IMR-90 (cell line): ENCODE measurements around the gene APOB. TPM values are rescaled to one million over a fixed set of nuclear protein-coding genes. Genes with fewer than 3 reads are reported as not detected.

ENCODE experiments used
- ATAC-seq: fragments of 200-7000 bp; cut with Tn5 transposase; 2 replicates; pipeline ENCODE4 v1.9.1; 2020; ENCODE audit warnings: low read depth, mild to moderate bottlenecking, moderate library complexity
- BruUV-seq: library from RNA; stranded (reverse); fragments of 400-500 nt; replicated peaks from 2 replicates; lab custom pipeline; 2021; lab: Mats Ljungman, UMichigan
- CTCF ChIA-PET: fragments of 300-600 bp; formaldehyde crosslinking; extraction: SDS; loops from one replicate; lab custom pipeline; 2021; ENCODE audit warnings: antibody characterized with exemption; lab: Yijun Ruan, JAX
- POLR2A ChIA-PET: fragments of 300-600 bp; sonication (Branson Sonifier 250); formaldehyde crosslinking; loops from one replicate; lab custom pipeline; 2022; ENCODE audit warnings: antibody characterized with exemption; ENCODE audit not compliant: unreplicated experiment; lab: Charles Lee
- DNase-seq: peaks from one replicate; pipeline ENCODE4 v3.0.0; 2013
- H2AFZ ChIP-seq: replicated peaks from 2 replicates; pipeline ENCODE3; 2013; ENCODE audit warnings: low read length, mild to moderate bottlenecking; ENCODE audit not compliant: poor library complexity
- H2AK5ac ChIP-seq: 2 replicates; pipeline ENCODE4 v1.6.1; 2013; ENCODE audit warnings: low read depth, low read length, inconsistent platforms
- H2AK9ac ChIP-seq: replicated peaks from 2 replicates; pipeline ENCODE3; 2013; ENCODE audit warnings: mild to moderate bottlenecking, low read depth, low read length, moderate library complexity; ENCODE audit not compliant: poor library complexity
- H2BK120ac ChIP-seq: 2 replicates; pipeline ENCODE4 v1.6.1; 2013; ENCODE audit warnings: low read depth, low read length, inconsistent platforms
- H2BK15ac ChIP-seq: 3 replicates; pipeline ENCODE4 v1.6.1; 2013; ENCODE audit warnings: low read depth, low read length, inconsistent platforms
- H2BK20ac ChIP-seq: 2 replicates; pipeline ENCODE4 v1.6.1; 2013; ENCODE audit warnings: low read depth, mild to moderate bottlenecking, inconsistent platforms, low read length, moderate library complexity
- H2BK5ac ChIP-seq: 2 replicates; pipeline ENCODE4 v1.6.1; 2013; ENCODE audit warnings: mild to moderate bottlenecking, low read depth, low read length, inconsistent platforms; ENCODE audit not compliant: poor library complexity, severe bottlenecking
- H3K14ac ChIP-seq: replicated peaks from 2 replicates; pipeline ENCODE4 v1.6.1; 2013; ENCODE audit warnings: low read depth, low read length, inconsistent platforms
- H3K18ac ChIP-seq: 2 replicates; pipeline ENCODE4 v1.6.1; 2013; ENCODE audit warnings: low read depth, low read length, control low read depth
- H3K23ac ChIP-seq: 2 replicates; pipeline ENCODE4 v1.6.1; 2013; ENCODE audit warnings: low read depth, low read length, inconsistent platforms
- H3K27ac ChIP-seq: 2 replicates; pipeline ENCODE4 v1.5.1; 2013; ENCODE audit warnings: mild to moderate bottlenecking, control low read depth, low read length; ENCODE audit not compliant: insufficient read depth
- H3K27me3 ChIP-seq: 2 replicates; pipeline ENCODE4 v1.6.1; 2013; ENCODE audit warnings: low read length; ENCODE audit not compliant: control insufficient read depth, insufficient read depth
- H3K36me3 ChIP-seq: 2 replicates; pipeline ENCODE4 v1.6.1; 2013; ENCODE audit warnings: low read length, mixed read lengths; ENCODE audit not compliant: control insufficient read depth, insufficient read depth
- H3K4ac ChIP-seq: 2 replicates; pipeline ENCODE4 v1.6.1; 2013; ENCODE audit warnings: low read depth, low read length, inconsistent platforms
- H3K4me1 ChIP-seq: 2 replicates; pipeline ENCODE4 v1.6.1; 2013; ENCODE audit warnings: low read length, mixed read lengths; ENCODE audit not compliant: control insufficient read depth, insufficient read depth
- H3K4me2 ChIP-seq: 2 replicates; pipeline ENCODE4 v1.6.1; 2013; ENCODE audit warnings: low read depth, mild to moderate bottlenecking, control low read depth, low read length, moderate library complexity
- H3K4me3 ChIP-seq: 2 replicates; pipeline ENCODE4 v1.5.1; 2013; ENCODE audit warnings: low read depth, mild to moderate bottlenecking, control low read depth, low read length, moderate library complexity; ENCODE audit not compliant: insufficient read depth
- H3K56ac ChIP-seq: 2 replicates; pipeline ENCODE4 v1.6.1; 2013; ENCODE audit warnings: low read length, inconsistent platforms; ENCODE audit not compliant: insufficient read depth; ENCODE audit errors: extremely low read depth
- H3K79me1 ChIP-seq, 2 experiments: 2 replicates each; pipeline ENCODE4 v1.6.1; 2013; ENCODE audit warnings: low read length in 2 of 2, inconsistent platforms in 1 of 2, low read depth in 1 of 2
- H3K9ac ChIP-seq: 2 replicates; pipeline ENCODE4 v1.6.1; 2013; ENCODE audit warnings: low read depth, low read length, control low read depth
- H3K9me1 ChIP-seq: 2 replicates; pipeline ENCODE4 v1.6.1; 2013; ENCODE audit warnings: low read length, inconsistent platforms; ENCODE audit not compliant: insufficient read depth
- H3K9me3 ChIP-seq: 2 replicates; pipeline ENCODE4 v1.6.1; 2013; ENCODE audit warnings: low read length; ENCODE audit not compliant: control insufficient read depth, insufficient read depth
- H4K20me1 ChIP-seq: 2 replicates; pipeline ENCODE4 v1.6.1; 2013; ENCODE audit warnings: low read length, inconsistent platforms; ENCODE audit not compliant: insufficient read depth
- H4K5ac ChIP-seq: 2 replicates; pipeline ENCODE4 v1.6.1; 2013; ENCODE audit warnings: mild to moderate bottlenecking, low read depth, low read length, control low read depth
- H4K8ac ChIP-seq, 2 experiments: 2 replicates each; pipeline ENCODE4 v1.6.1; 2013; ENCODE audit warnings: low read depth in 2 of 2, low read length in 2 of 2, control low read depth in 1 of 2, inconsistent platforms in 1 of 2
- H4K91ac ChIP-seq: 2 replicates; pipeline ENCODE4 v1.6.1; 2013; ENCODE audit warnings: low read depth, low read length, inconsistent platforms; ENCODE audit not compliant: insufficient read depth
- BHLHE40 ChIP-seq: fragments of 150-350 bp; IDR thresholded peaks from 2 replicates; pipeline ENCODE4 v1.6.1; 2016; ENCODE audit warnings: mild to moderate bottlenecking, low read depth, low read length
- ELK1 ChIP-seq: fragments of 150-350 bp; IDR thresholded peaks from 2 replicates; pipeline ENCODE4 v1.6.1; 2016; ENCODE audit warnings: low read depth, mild to moderate bottlenecking, low read length, moderate library complexity, borderline replicate concordance
- MAFK ChIP-seq: IDR thresholded peaks from 2 replicates; pipeline ENCODE4 v1.6.1; 2012; ENCODE audit warnings: low read depth, low read length, improper control_type of control experiment
- RAD21 ChIP-seq: IDR thresholded peaks from 2 replicates; pipeline ENCODE4 v1.6.1; 2012; ENCODE audit warnings: low read length, improper control_type of control experiment
- WGBS, 2 experiments: methylation state at CpG; one replicate each; pipeline versions ENCODE4 v1.1.5 to v1.1.7; 2013; ENCODE audit warnings: missing lambda C conversion rate in 2 of 2; ENCODE audit not compliant: insufficient read length in 1 of 2; ENCODE audit errors: extremely low coverage in 2 of 2; 5-methylcytosine and 5-hydroxymethylcytosine counted together
- dilution Hi-C: fragments of 300-500 bp; cut with HindIII; formaldehyde crosslinking; loops from one replicate; pipeline ENCODE4 v1.14.3; 2018; ENCODE audit warnings: low sequenced_read_pairs; ENCODE audit not compliant: unreplicated experiment
- in situ Hi-C: fragments of 300-500 bp; cut with MboI; formaldehyde crosslinking; loops from 3 replicates; pipeline ENCODE4 v1.14.3; 2019; ENCODE audit warnings: low sequenced_read_pairs, inconsistent platforms, mixed read lengths
- intact Hi-C: fragments of 100-400 bp; cut with micrococcal nuclease; formaldehyde crosslinking; loops from 2 replicates; pipeline ENCODE4 v1.10.0; 2022
- polyA plus RNA-seq, 3 experiments: library from polyadenylated mRNA; depleted of rRNA; stranded (reverse); fragments of >200 nt; gene quantifications; 2 replicates each; pipeline ENCODE4 v1.2.3, GENCODE V29; 2012; ENCODE audit warnings: low replicate concordance in 1 of 3
- total RNA-seq: library from RNA; depleted of rRNA; stranded (reverse); fragments of >200 nt; gene quantifications from 2 replicates; pipeline ENCODE4 v1.2.3, GENCODE V29; 2012

Gene APOB
- total and polyA plus RNA-seq, 2 of the 4 experiments (the other 2 are of a cell fraction), result under 0.01 TPM; not detected in 1

GRCh38 chr2:21023419-21024181 is 20.3 kb downstream of the APOB start:
- H3K18ac ChIP-seq, result no peak overlapping the region
- H3K9ac ChIP-seq, result no peak overlapping the region
- H3K9me1 ChIP-seq, result no peaks in the 10 kb centered on the region
- H2BK120ac ChIP-seq, result no peak overlapping the region
- H3K4ac ChIP-seq, result no peak overlapping the region
- CTCF ChIA-PET, result no interaction called here
- H3K4me3 ChIP-seq, result no peak overlapping the region
- H2AFZ ChIP-seq, result no peak overlapping the region
- intact Hi-C loops (no loop called here), in situ Hi-C loops (no loop called here), dilution Hi-C loops (no loop called here)
- H3K4me2 ChIP-seq, result no peak overlapping the region
- H3K27ac ChIP-seq, result no peak overlapping the region
- POLR2A ChIA-PET, result no interaction called here
- H4K20me1 ChIP-seq, result no peaks in the 10 kb centered on the region
- no peak overlapping the region for H2BK15ac ChIP-seq
- no peaks in the 10 kb centered on the region for H3K9me3 ChIP-seq
- H4K91ac ChIP-seq, result no peak overlapping the region
- ATAC-seq, result no peak
- no peak for TF ChIP-seq ELK1
- TF ChIP-seq BHLHE40, result no peak
- TF ChIP-seq MAFK, result no peak
- no peak for TF ChIP-seq RAD21
- no peak overlapping the region for H2BK20ac ChIP-seq
- 20% methylated on average over 1 of the region's 4 CpGs; no CpG with 5 or more reads in 1 of the 2 experiments for WGBS, 2 experiments
- DNase-seq, result no peak
- H3K56ac ChIP-seq, result no peak overlapping the region
- no peaks in the 10 kb centered on the region for H3K79me1 ChIP-seq
- no peak overlapping the region for H2AK5ac ChIP-seq
- H3K36me3 ChIP-seq, result no peaks in the 10 kb centered on the region
- no TSS peak for BruUV-seq
- H2BK5ac ChIP-seq, result no peak overlapping the region
- H4K8ac ChIP-seq, result no peak overlapping the region
- no peaks in the 10 kb centered on the region for H3K4me1 ChIP-seq
- no peak overlapping the region for H2AK9ac ChIP-seq
- no peak overlapping the region for H4K5ac ChIP-seq
- no peaks in the 10 kb centered on the region for H3K27me3 ChIP-seq
- H3K23ac ChIP-seq, result no peak overlapping the region
- H3K14ac ChIP-seq, result no peak overlapping the region
